Bronchus fibroblast of lung (primary cell): ENCODE data around the gene SEC61B. TPM values are rescaled to one million over a fixed set of nuclear protein-coding genes. Genes with fewer than 3 reads are reported as not detected.

Experiments
- total RNA-seq: library from RNA; depleted of rRNA; stranded (reverse); fragments of >200 nt; gene quantifications from 2 replicates; pipeline ENCODE4 v1.2.3, GENCODE V29; 2015

SEC61B gene
- total RNA-seq = 219 and 230 TPM in 2 replicates

DNA sequence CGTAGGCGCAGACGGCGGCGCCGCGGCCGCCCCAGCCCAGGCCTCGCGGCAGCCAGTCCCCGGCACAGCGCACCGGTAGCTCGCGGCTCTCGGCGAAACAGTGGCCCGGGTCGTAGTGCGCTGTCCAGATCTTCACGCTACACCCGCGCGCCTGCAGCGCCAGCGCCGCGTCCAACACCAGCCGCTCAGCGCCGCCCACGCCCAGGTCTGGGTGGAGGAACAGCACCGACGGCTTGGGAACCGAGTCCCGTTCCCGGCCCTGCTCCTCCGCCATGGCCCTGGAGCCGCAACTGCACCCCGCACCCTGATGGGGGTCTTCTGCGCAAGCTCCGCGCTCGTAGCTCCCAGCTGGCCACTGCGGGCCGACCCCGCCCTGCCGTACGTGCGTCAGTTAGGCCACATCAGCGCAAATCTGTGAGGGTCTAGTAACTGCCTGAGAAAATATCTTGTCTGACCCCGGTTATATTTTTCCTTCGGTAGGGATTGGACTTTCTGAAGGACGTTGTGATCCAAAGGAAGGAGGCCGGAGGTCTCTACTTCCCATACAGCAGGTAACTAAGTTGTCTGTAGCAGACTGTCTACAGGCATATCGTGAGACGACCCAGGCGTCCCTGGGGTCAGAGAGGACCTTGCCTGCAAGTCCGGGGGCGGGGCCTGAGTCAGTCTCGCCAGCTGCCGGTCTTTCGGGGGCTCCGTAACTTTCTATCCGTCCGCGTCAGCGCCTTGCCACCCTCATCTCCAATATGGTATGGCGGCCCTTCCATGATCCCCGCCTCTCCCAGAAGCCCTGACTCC, at the start of gene SEC61B, which contains the start of gene ALG2:
TSS of gene SEC61B (plus strand) at position 662 of the 795 bp plus-strand sequence. CDS start at position 744, 82 bp downstream.
TSS of gene ALG2 (minus strand) at position 322 of the 795 bp plus-strand sequence. CDS start at position 274, 48 bp downstream.

Other genes starting within 250 kb of the SEC61B start
- gene TGFBR1, start 117.2 kb upstream of the SEC61B start, total RNA-seq = 10.7 and 11.9 TPM in 2 replicates
- 26.1 and 26.6 TPM in 2 replicates for gene ALG2, start 340 bp upstream of the SEC61B start, total RNA-seq